Thyroid gland (tissue), 4 donors: ENCODE measurements around the gene CCDC157. TPM values are rescaled to one million over a fixed set of nuclear protein-coding genes. Genes with fewer than 3 reads are reported as not detected.

ENCODE experiments used
- DNase-seq, 2 donors: peaks; one replicate each; pipeline ENCODE4 v3.0.0-alpha.2; 2019
- H3K27ac ChIP-seq, 3 donors: fragments of 200-600 bp; sonication (generic); 1 replicate in 2 of 3; 2 replicates in 1 of 3; pipeline ENCODE4 v1.5.1; 2016 to 2019; ENCODE audit warnings: mild to moderate bottlenecking in 1 of 3, moderate library complexity in 1 of 3
- H3K27me3 ChIP-seq: fragments of 200-600 bp; sonication (generic); one replicate; pipeline ENCODE4 v1.5.1; 2019
- H3K36me3 ChIP-seq, 2 donors: fragments of 200-600 bp; sonication (generic); one replicate each; pipeline ENCODE4 v1.5.1; 2016 to 2019
- H3K4me1 ChIP-seq, 2 donors: fragments of 200-600 bp; sonication (generic); one replicate each; pipeline ENCODE4 v1.5.1; 2017 to 2019
- H3K4me3 ChIP-seq, 3 donors: fragments of 200-600 bp; sonication (generic); replicated peaks in 1 of 3; 1 replicate in 2 of 3; 2 replicates in 1 of 3; pipeline ENCODE4 v1.5.1; 2016; ENCODE audit warnings: mild to moderate bottlenecking in 1 of 3
- H3K9me3 ChIP-seq: fragments of 200-600 bp; sonication (generic); one replicate; pipeline ENCODE4 v1.5.1; 2017
- POLR2A ChIP-seq, 2 donors: fragments of 450-650 bp; IDR thresholded peaks; one replicate each; pipeline ENCODE4 v1.6.1; 2017; ENCODE audit warnings: antibody characterized with exemption in 2 of 2, mild to moderate bottlenecking in 2 of 2, moderate library complexity in 1 of 2
- WGBS, 2 donors: methylation state at CpG; one replicate each; pipeline ENCODE4 v1.1.5; 2017; 5-methylcytosine and 5-hydroxymethylcytosine counted together
- intact Hi-C: fragments of 100-400 bp; cut with DNase I; formaldehyde crosslinking; loops from one replicate; pipeline ENCODE4 v1.15.1; 2023
- total RNA-seq, 4 donors: library from RNA; depleted of rRNA; stranded (reverse); fragments of >200 nt; gene quantifications; one replicate each; pipeline ENCODE4 v1.2.3, GENCODE V29; 2016
- TF ChIP-seq, protein P1 (sequence below), 6 experiments: fragments of 200-600 bp in 3 of 6; fragments of 450-650 bp in 3 of 6; sonication (generic) in 3 of 6; IDR thresholded peaks; one replicate each; pipeline ENCODE4 v1.5.1; 2016 to 2019; ENCODE audit warnings: antibody characterized with exemption in 6 of 6, mild to moderate bottlenecking in 2 of 6, inconsistent platforms in 1 of 6, moderate library complexity in 1 of 6

The CCDC157 gene
- total RNA-seq, 4 donors from 2014 or later = 8.1 to 18.3 (median 15.6) TPM

DNA sequence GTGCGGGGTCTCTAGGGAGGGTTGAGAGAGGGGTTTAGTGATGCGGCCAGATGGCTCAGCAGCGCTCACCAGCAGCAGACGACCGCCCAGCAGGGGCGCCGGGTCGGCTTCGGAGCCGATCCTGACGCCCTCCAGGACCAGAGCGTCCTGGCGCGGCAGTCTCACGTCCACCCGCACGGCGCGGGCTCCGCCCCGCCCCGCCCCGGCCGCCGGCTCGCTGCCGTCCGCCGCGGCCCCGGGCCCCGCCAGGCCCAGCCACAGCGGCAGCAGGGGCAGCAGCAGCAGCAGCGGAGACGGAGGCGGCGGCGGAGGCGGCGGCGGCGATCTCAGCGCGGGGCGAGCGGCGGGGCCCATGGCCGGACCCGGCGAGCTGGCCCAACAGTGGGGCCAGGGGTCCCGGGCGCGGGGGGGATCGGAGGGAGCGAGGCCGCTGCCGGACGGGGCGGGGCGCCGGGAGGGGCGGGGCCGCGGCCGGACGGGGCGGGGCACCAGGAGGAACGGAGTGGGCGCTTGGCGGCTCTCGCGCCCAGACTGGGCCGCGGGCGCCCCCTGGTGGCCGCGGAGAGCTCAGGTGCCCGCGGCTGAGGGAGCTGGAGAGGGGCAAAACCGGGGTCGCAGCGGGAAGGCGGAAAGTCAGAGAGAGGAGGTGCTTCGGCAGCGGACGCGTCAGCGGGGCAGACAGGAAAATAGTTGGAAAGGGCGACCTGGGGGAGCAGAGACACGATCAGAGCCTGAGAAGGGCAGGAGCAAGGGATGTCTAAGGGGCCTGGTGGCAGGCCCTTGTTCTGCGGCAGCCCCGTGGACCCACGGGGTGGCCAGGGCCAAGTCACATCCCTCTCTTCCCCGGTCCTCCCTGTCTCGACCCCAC, 30.4 kb downstream of the CCDC157 start, which contains the start of gene RNF215:
Gene RNF215, minus strand, starts transcription at position 452 of the 868 bp plus-strand sequence. Its CDS starts 98 bp downstream, at position 354.
- 0 to 5% methylated on average over 23 to 40 of the region's 95 CpGs for WGBS, 2 donors
- DNase-seq = peak; percentile 77 to 79
- H3K27me3 ChIP-seq = no peaks in the 10 kb centered on the region
- intact Hi-C loops = loop anchor here (1.0 to 5.0 kb wide), 4 partner anchors 60 to 124 kb away; partner anchors contain the start of gene TBC1D10A
- no peaks in the 10 kb centered on the region for H3K9me3 ChIP-seq
- H3K27ac ChIP-seq = peak within 1 kb of the TSS in 1 of 3 donors; percentile 15
- TF ChIP-seq, protein P1, sequence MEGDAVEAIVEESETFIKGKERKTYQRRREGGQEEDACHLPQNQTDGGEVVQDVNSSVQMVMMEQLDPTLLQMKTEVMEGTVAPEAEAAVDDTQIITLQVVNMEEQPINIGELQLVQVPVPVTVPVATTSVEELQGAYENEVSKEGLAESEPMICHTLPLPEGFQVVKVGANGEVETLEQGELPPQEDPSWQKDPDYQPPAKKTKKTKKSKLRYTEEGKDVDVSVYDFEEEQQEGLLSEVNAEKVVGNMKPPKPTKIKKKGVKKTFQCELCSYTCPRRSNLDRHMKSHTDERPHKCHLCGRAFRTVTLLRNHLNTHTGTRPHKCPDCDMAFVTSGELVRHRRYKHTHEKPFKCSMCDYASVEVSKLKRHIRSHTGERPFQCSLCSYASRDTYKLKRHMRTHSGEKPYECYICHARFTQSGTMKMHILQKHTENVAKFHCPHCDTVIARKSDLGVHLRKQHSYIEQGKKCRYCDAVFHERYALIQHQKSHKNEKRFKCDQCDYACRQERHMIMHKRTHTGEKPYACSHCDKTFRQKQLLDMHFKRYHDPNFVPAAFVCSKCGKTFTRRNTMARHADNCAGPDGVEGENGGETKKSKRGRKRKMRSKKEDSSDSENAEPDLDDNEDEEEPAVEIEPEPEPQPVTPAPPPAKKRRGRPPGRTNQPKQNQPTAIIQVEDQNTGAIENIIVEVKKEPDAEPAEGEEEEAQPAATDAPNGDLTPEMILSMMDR (IDR thresholded peaks at IDR 0.05) = peak; percentile 69 to 99 (median 90)
- TF ChIP-seq POLR2A (IDR thresholded peaks at IDR 0.05) = peak in 1 of 2 donors; percentile 30
- no peaks in the 10 kb centered on the region for H3K36me3 ChIP-seq
- H3K4me3 ChIP-seq = peak within 1 kb of the TSS in 1 of 3 donors; percentile 46
- H3K4me1 ChIP-seq = peaks cover 7 to 13% of the 10 kb centered on the region in 2 donors

GRCh38 chr22:30390974-30391691, 34.3 kb downstream of the CCDC157 start:
- intact Hi-C loops = loop anchor here (5.0 kb wide), 1 partner anchor 36 kb away; the partner anchor contains the start of gene MTFP1
- Histone ChIP-seq H3K4me3 (no peak overlapping the region), H3K36me3 (no peaks in the 10 kb centered on the region), H3K27me3 (no peaks in the 10 kb centered on the region), H3K9me3 (no peaks in the 10 kb centered on the region), H3K4me1 (peaks cover 21 to 27% of the 10 kb centered on the region in 2 donors), H3K27ac (peak overlapping the region in 2 of 3 donors; percentile 7 to 98)
- peak; percentile 81 to 84 for DNase-seq
- WGBS, 2 donors = 64 to 75% methylated on average over 4 to 5 of the region's 5 CpGs
- TF ChIP-seq, protein P1 (IDR thresholded peaks at IDR 0.05) = peak in 5 of 6 experiments; percentile 42 to 90 (median 86)
- no peak for TF ChIP-seq POLR2A (IDR thresholded peaks at IDR 0.05)

GRCh38 chr22:30392661-30393321, 36.0 kb downstream of the CCDC157 start:
- Histone ChIP-seq H3K4me1 (peaks cover 19 to 24% of the 10 kb centered on the region in 2 donors), H3K27me3 (no peaks in the 10 kb centered on the region), H3K9me3 (no peaks in the 10 kb centered on the region), H3K36me3 (no peaks in the 10 kb centered on the region), H3K27ac (peak overlapping the region; percentile 85 to 98 (median 94)), H3K4me3 (no peak overlapping the region)
- TF ChIP-seq POLR2A (IDR thresholded peaks at IDR 0.05) = peak in 1 of 2 donors; percentile 41
- TF ChIP-seq, protein P1 (IDR thresholded peaks at IDR 0.05) = no peak
- intact Hi-C loops = loop anchor here (5.0 kb wide), 1 partner anchor 35 kb away; the partner anchor contains the start of gene MTFP1
- WGBS, 2 donors = 25 to 41% methylated on average over 8 to 9 of the region's 9 CpGs
- peak; percentile 92 for DNase-seq

DNA sequence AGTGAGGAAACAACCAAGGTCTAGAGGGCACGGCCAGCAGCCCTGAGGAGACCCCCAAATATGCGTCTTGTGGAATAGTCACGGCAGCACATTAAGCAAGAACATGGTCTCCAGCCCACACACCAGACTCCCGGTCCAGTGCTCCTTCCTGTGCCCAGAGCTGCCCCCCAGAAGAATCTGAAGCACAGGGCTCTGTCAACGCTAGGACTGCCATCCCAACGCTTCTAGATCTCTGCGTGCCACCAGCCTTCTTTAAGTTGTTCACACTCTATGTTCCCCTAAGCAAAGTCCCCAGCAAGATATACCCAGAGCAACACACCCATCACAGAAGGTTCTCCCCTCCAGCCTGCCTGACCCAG, 36.5 kb downstream of the CCDC157 start:
- peaks cover 24 to 29% of the 10 kb centered on the region in 2 donors for H3K4me1 ChIP-seq
- no peaks in the 10 kb centered on the region for H3K9me3 ChIP-seq
- DNase-seq = no peak
- H3K27ac ChIP-seq = peak overlapping the region; percentile 85 to 98 (median 94)
- intact Hi-C loops = loop anchor here (5.0 kb wide), 1 partner anchor 34 kb away; the partner anchor contains the start of gene MTFP1
- H3K4me3 ChIP-seq = no peak overlapping the region
- no peaks in the 10 kb centered on the region for H3K27me3 ChIP-seq
- no peaks in the 10 kb centered on the region for H3K36me3 ChIP-seq
- TF ChIP-seq, protein P1 (IDR thresholded peaks at IDR 0.05) = no peak
- no peak for TF ChIP-seq POLR2A (IDR thresholded peaks at IDR 0.05)
- 54 to 69% methylated on average over 6 to 7 of the region's 7 CpGs for WGBS, 2 donors
